ENCODE data around the gene ANOS1. TPM values are rescaled to one million over a fixed set of nuclear protein-coding genes. Genes with fewer than 3 reads are reported as not detected.

The ANOS1 gene
- polyA plus RNA-seq, 3 donors = 0.07 to 0.18 TPM; not detected in 1

DNA sequence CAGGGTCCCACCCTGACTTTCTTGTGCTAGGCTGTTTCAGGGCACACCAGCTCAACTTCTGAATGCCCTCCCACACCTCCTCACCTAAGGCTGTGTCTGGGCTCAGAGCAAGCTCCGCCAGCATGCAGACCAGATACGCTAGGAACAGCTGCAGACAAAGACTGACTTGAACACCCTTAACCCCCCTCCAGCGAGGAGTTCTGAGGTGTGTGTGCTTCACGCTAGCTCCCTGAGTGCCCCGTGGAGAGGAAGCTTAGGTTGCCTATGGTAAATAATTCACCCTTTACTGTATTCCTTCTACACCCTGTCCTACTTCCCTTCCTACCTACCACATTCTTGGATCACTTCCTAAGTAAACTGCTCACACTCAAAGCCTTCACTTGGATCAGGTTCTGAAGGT is 152.3 kb downstream of the ANOS1 start:
- Histone ChIP-seq H3K27ac (ENCODE audit: low read depth in 1 of 2, low read length in 2 of 2) (no peak overlapping the region), H3K9me3 (replicated peaks in 1 of 2; ENCODE audit: control insufficient read depth in 1 of 2, insufficient read depth in 1 of 2, low read length in 2 of 2) (no peaks in the 10 kb centered on the region), H3K4me3 (replicated peaks in 1 of 3; ENCODE audit: low read depth in 2 of 3, low read length in 3 of 3) (no peak overlapping the region), H2AFZ (ENCODE audit: insufficient read depth, low read depth, low read length, poor library complexity, severe bottlenecking) (no peak overlapping the region), H3K79me2 (ENCODE audit: insufficient read depth, low read length) (no peaks in the 10 kb centered on the region), H3K27me3 (ENCODE audit: control insufficient read depth in 2 of 2, insufficient read depth in 2 of 2, low read length in 2 of 2) (no peaks in the 10 kb centered on the region), H3K36me3 (replicated peaks in 1 of 2; ENCODE audit: control insufficient read depth in 1 of 2, insufficient read depth in 2 of 2, low read length in 2 of 2) (no peaks in the 10 kb centered on the region), H3K4me1 (ENCODE audit: control insufficient read depth in 1 of 2, insufficient read depth in 2 of 2, low read length in 2 of 2) (no peaks in the 10 kb centered on the region), H4K20me1 (ENCODE audit: insufficient read depth, low read length) (no peaks in the 10 kb centered on the region), H3K4me2 (replicated peaks; ENCODE audit: extremely low read depth, low read length, poor library complexity, severe bottlenecking) (no peak overlapping the region), H3K9ac (ENCODE audit: insufficient read depth, low read length, poor library complexity, severe bottlenecking) (no peak overlapping the region)
- TF ChIP-seq, protein P1, sequence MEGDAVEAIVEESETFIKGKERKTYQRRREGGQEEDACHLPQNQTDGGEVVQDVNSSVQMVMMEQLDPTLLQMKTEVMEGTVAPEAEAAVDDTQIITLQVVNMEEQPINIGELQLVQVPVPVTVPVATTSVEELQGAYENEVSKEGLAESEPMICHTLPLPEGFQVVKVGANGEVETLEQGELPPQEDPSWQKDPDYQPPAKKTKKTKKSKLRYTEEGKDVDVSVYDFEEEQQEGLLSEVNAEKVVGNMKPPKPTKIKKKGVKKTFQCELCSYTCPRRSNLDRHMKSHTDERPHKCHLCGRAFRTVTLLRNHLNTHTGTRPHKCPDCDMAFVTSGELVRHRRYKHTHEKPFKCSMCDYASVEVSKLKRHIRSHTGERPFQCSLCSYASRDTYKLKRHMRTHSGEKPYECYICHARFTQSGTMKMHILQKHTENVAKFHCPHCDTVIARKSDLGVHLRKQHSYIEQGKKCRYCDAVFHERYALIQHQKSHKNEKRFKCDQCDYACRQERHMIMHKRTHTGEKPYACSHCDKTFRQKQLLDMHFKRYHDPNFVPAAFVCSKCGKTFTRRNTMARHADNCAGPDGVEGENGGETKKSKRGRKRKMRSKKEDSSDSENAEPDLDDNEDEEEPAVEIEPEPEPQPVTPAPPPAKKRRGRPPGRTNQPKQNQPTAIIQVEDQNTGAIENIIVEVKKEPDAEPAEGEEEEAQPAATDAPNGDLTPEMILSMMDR (IDR thresholded peaks at IDR 0.05) = no peak
- Mint-ChIP-seq H3K4me3 (no peak overlapping the region), H3K27me3 (ENCODE audit: low read depth in 3 of 3) (peaks cover 0 to 3% (median 0%) of the 10 kb centered on the region in 3 donors), H3K27ac (no peak overlapping the region), H3K9me3 (peaks cover 0 to 3% (median 0%) of the 10 kb centered on the region in 7 donors), H3K4me1 (no peaks in the 10 kb centered on the region), H3K36me3 (no peaks in the 10 kb centered on the region)
- intact Hi-C loops (cut with micrococcal nuclease) = no loop called here
- DNase-seq = no peak
- WGBS (ENCODE audit: insufficient coverage) = 100% methylated on average over 2 of the region's 5 CpGs

DNA sequence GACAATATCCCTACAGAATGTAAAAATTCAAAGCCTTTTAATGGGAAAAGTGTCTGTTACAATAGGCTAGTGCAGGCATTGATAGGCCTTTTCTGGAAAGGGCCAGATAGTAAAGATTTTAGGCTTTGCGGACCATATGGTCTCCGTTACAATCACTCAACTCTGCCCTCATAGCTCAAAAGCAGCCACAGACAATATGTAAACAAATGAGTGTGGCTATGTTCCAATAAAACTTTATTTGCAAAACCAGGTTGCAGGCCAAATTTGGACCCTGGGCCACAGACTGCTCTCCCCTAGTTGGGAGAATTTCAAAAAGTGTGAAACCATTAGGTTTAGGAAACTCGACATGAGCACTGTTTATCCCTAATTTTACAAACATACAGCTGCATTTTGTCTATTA is 155.1 kb downstream of the ANOS1 start:
- intact Hi-C loops (cut with micrococcal nuclease) = no loop called here
- WGBS (ENCODE audit: insufficient coverage) = no CpG with 5 or more reads among the region's 3 CpGs
- Mint-ChIP-seq H3K4me3 (no peak overlapping the region), H3K27me3 (ENCODE audit: low read depth in 3 of 3) (no peaks in the 10 kb centered on the region), H3K4me1 (no peaks in the 10 kb centered on the region), H3K9me3 (peaks cover 0 to 6% (median 2%) of the 10 kb centered on the region in 7 donors), H3K36me3 (no peaks in the 10 kb centered on the region), H3K27ac (no peak overlapping the region)
- Histone ChIP-seq H3K4me3 (replicated peaks in 1 of 3; ENCODE audit: low read depth in 2 of 3, low read length in 3 of 3) (no peak overlapping the region), H3K4me1 (ENCODE audit: control insufficient read depth in 1 of 2, insufficient read depth in 2 of 2, low read length in 2 of 2) (no peaks in the 10 kb centered on the region), H4K20me1 (ENCODE audit: insufficient read depth, low read length) (no peaks in the 10 kb centered on the region), H3K9me3 (replicated peaks in 1 of 2; ENCODE audit: control insufficient read depth in 1 of 2, insufficient read depth in 1 of 2, low read length in 2 of 2) (no peaks in the 10 kb centered on the region), H3K9ac (ENCODE audit: insufficient read depth, low read length, poor library complexity, severe bottlenecking) (no peak overlapping the region), H3K27ac (ENCODE audit: low read depth in 1 of 2, low read length in 2 of 2) (no peak overlapping the region), H3K36me3 (replicated peaks in 1 of 2; ENCODE audit: control insufficient read depth in 1 of 2, insufficient read depth in 2 of 2, low read length in 2 of 2) (no peaks in the 10 kb centered on the region), H3K27me3 (ENCODE audit: control insufficient read depth in 2 of 2, insufficient read depth in 2 of 2, low read length in 2 of 2) (no peaks in the 10 kb centered on the region), H2AFZ (ENCODE audit: insufficient read depth, low read depth, low read length, poor library complexity, severe bottlenecking) (no peak overlapping the region), H3K79me2 (ENCODE audit: insufficient read depth, low read length) (no peaks in the 10 kb centered on the region), H3K4me2 (replicated peaks; ENCODE audit: extremely low read depth, low read length, poor library complexity, severe bottlenecking) (no peak overlapping the region)
- TF ChIP-seq, protein P1 (IDR thresholded peaks at IDR 0.05) = no peak
- DNase-seq = no peak
